Measurements from ENCODE around the gene ARHGAP4.

- TF ChIP-seq USF2 (IDR thresholded peaks at IDR 0.05; ENCODE audit: low read depth, low read length) (no peak), MXI1 (IDR thresholded peaks at IDR 0.05; ENCODE audit: borderline replicate concordance, low read depth, low read length) (peak; percentile 86), SMC3 (IDR thresholded peaks at IDR 0.05; ENCODE audit: low read depth, low read length) (no peak)
These were observed 50.5 kb downstream of the ARHGAP4 start for GRCh38 chrX:153875391-153876111.

All from IMR-90 (cell line).